ENCODE measurements around the gene UGT1A3.

UGT1A3 gene

DNA sequence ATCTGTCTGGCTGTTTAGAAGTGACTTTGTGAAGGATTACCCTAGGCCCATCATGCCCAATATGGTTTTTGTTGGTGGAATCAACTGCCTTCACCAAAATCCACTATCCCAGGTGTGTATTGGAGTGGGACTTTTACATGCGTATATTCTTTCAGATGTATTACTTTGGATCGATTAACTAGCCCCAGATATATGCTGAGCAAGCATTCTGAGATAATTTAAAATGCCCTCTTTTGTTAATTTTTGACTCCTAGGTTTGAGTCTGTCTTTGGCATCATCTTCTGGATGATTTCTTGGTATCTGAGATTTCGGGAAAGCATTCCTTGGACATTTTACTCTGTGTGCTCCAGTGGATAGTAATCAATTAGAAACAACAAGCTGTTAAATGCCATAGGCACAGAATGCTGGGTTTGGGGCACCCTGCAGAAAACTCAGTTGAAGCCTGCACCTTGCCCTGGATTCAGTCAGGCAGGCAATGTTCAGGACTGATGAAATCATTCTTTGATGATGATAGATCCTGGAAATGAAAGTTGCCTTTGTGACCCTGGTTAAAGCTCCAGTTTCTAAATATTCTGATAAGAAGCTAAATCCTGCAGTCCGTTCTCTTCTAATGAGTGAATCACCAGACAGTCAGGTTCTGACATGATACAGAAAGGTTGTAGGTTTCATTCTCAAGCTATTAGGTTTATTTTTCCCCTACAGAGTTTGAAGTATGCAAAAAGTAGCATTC lies 32.4 kb downstream of the UGT1A3 start:
- no peak for DNase-seq

DNA sequence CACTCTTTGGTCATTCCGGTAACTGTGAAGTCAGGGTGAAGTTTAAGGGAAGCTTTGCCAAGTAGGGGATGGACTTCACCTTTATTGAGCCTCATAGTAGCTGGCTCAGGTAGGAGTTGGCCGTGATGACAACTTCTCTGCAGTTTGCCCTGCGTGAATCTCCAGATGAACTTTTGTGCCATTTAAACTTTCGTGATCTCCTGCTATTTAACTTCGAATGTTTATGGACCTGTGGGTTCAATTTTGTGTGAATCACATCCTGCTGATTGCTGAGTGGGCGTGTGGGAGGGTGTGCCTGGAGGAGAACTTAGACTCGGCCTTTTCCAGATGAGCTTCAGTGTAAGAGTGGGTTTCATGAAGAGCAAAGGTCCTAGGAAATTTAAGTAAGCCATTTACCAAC lies 35.4 kb downstream of the UGT1A3 start:
- no peak for DNase-seq

DNA sequence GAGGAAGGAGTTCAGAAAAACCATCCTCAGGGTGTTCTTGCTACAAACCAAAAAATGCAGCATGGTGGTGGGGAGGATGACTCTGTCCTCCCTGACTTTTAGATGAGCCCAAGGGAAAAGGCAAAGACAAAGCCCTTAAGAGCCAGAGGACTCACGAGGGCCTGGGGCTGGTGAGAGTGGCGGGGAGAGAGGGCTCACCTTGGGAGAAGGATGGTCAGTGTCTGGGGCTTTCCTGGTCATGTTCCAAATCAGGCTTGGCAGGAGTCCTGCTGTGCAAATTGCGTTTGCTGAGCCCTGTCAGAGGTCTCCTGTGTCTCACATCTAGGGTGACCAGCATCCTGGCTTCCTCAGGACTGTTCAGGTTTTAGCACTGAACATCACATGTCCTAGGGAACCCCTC lies 35.9 kb downstream of the UGT1A3 start:
- no peak for DNase-seq

DNA sequence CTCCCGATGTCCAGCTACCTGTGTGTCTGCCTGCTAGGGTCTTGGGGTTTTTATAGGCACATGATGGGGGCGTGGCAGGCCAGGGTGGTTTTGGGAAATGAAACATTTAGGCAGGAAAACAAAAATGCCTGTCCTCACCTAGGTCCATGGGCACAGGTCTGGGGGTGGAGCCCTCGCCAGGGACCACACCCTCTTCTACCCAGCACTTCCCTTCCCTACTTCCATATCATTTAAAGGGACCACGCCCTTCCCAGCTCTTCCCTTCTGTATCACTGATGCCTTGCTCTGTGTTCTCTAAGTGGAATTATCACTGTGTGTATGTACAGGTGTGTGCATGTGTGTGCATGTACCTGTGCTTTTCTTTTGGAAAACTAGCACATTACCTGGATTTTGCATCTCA lies 37.6 kb downstream of the UGT1A3 start:
- no peak for DNase-seq

DNA sequence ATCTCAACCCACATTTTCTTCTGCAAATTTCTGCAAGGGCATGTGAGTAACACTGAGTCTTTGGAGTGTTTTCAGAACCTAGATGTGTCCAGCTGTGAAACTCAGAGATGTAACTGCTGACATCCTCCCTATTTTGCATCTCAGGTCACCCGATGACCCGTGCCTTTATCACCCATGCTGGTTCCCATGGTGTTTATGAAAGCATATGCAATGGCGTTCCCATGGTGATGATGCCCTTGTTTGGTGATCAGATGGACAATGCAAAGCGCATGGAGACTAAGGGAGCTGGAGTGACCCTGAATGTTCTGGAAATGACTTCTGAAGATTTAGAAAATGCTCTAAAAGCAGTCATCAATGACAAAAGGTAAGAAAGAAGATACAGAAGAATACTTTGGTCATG lies 39.2 kb downstream of the UGT1A3 start:
- DNase-seq, result no peak

DNA sequence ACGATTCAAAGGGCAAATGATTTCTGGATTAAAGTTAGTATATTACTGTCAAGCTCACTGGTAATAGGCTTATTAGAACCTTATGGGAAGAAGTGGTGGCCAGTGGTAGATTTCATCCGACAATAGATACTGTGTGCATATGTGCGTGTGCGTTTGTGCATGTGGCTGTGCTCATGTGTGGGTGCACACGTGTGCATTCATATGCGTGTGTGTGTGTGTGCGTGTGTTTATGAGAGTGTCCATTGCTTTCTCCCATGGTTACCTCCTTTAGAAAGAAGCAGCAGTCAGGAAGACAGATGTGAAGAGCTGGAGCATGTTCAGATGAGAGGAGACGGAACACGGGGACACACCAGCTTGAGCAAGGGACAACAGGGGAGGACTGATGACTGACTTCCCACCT lies 40.4 kb downstream of the UGT1A3 start:
- DNase-seq, result no peak

DNA sequence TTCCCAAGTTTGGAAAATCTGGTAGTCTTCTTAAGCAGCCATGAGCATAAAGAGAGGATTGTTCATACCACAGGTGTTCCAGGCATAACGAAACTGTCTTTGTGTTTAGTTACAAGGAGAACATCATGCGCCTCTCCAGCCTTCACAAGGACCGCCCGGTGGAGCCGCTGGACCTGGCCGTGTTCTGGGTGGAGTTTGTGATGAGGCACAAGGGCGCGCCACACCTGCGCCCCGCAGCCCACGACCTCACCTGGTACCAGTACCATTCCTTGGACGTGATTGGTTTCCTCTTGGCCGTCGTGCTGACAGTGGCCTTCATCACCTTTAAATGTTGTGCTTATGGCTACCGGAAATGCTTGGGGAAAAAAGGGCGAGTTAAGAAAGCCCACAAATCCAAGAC lies 43.3 kb downstream of the UGT1A3 start:
- no peak for DNase-seq

DNA sequence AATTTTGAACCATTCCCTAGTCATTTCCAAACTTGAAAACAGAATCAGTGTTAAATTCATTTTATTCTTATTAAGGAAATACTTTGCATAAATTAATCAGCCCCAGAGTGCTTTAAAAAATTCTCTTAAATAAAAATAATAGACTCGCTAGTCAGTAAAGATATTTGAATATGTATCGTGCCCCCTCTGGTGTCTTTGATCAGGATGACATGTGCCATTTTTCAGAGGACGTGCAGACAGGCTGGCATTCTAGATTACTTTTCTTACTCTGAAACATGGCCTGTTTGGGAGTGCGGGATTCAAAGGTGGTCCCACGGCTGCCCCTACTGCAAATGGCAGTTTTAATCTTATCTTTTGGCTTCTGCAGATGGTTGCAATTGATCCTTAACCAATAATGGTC lies 43.7 kb downstream of the UGT1A3 start:
- DNase-seq, result no peak

DNA sequence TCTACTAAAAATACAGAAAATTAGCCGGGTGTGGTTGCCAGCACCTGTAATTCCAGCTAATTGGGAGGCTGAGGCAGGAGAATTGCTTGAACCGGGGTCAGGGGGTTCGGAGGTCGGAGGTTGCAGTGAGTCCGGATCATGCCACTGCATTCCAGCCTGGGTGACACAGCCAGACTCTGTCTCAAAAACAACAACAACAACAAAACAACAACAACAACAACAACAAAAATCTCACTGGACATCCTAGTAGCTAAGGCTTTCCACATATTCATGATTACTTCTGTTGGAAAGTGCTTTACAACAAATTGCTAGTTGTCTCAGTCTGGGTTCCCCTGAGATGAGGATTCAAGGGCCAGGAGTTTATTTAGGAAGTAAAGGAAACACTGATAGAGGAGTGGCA lies 45.0 kb downstream of the UGT1A3 start:
- DNase-seq, result no peak

DNA sequence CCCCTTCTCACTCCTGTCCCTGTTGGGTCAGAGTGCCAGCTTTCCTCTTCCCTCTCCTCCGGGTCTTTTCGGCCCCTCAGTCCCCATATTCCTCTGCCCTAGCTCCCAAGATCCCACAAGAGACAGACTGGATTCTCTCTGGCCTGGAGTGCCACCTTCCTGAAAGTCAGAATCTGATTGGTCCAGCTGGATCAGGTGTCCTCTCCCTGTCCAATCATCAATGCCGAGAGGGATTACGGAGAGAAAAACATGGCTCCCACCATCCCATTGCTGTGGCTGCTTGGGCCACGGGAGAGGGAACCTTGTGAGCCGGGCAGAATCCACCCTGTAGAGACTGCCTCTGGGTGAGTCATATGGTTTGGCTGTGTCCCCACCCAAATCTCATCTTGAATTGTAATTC lies 46.6 kb downstream of the UGT1A3 start:
- no peak for DNase-seq

DNA sequence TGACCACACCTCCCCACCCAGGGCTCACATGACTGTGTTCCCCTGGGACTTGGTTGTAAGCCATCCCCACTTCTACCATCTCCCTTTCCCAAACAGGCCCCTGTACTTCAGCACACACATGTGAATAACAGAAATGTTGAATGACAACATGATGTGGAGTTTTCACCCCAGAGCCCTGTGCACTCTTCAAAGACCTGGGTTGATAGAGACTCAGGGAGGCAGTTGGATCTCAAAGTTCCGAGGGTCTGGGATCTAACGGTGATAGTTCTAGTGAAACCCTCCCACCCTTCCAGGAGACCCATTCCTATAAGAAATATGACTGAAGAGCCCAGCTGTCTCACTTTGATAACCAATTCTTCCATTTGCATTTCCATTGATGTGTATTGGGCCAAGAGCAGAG lies 49.2 kb downstream of the UGT1A3 start, which contains the start of gene MROH2A:
TSS of gene MROH2A (plus strand) at position 301 of the 400 bp plus-strand sequence. CDS start 1,029 bp downstream, outside the sequence.
- DNase-seq, result no peak

DNA sequence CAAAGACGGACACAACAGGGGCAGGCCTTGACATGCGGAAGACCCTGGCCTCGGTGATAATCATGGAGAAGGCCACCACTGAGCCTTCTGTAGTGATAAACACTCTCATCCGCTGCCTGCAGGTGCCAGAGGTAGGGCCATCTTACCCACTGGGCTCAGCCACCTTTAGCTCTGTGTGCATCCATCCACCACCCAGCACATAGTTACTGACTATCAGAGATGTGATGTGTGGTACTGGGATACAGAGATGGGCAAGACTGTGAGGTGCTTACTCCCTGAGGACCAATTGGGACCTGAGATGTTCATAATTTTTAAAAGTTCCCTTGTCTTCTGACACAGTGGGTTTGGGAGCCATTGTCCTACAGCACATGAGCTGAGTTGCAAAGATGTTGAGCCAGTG lies 50.9 kb downstream of the UGT1A3 start:
- DNase-seq, result no peak

DNA sequence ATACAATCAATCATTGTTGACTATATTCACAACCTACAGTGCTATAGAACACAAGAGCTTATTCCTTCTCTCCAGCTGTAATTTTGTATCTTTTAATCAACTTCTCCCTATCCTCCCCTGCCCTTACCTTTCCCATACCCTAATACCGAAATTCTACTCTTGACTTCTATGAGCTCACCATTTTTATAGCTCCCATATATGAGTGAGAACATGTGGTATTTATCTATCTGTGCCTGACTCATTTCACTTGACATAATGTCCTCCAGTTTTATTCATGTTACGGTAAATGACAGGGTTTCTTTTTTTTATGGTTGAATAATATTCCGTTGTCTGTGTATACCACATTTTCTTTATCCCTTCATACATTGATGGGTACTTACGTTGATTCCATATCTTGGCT lies 51.9 kb downstream of the UGT1A3 start:
- DNase-seq, result no peak

DNA sequence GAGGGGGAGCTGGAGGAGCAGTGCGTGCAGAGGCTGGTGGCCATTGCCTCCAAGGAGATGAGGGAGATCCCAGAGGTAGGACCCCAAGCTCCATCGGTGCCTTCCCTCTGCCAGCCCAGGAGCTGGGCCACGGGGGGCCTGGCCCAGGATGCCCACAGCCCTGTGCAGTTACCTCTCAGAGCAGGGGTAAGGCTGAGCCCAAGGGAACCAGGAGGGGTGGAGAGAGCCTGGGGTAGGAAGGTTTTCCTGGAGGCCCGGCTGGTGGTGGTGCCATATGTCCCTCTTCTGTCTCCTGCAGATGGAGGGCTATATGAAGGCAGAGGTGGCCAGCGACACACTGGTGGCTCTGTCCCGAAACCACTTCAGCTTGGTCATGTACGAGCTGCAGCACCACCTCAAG lies 60.7 kb downstream of the UGT1A3 start:
- DNase-seq, result no peak

DNA sequence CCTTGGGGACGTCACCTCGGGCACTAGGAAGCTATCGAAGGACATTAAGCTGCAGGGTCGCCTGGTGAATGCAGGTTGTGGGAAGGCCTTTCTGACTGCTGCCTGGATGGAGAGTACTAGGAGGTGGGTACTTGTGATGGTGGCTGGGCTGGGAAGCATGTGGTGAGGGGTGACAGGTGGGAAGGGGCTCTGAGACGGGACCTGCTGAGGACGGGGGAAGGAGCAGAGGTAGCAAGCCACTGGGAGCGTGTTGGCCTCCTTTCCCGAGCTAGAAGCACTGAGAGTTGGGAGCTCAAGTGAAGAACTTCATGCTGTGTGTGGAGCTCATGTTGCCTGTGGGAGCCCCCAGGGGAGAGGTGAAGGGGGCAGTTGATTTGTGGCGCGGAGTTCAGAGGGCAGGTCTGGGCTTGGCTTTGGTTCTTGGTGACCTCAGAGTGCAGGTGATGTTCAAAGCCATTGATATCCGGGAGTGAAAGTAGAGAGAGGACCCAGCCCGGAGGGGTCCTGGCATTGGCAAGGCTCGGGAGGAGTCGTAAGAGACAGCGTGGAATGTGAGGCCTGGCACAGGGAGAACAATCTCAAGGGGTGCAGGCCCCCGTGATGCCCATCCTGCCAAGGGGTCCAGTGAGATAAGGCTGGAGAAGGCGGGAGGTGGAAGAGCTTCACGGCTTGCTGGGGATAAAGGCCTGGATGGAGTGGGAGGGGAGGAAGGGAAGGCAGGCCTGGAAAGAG lies 62.5 kb downstream of the UGT1A3 start:
- no peak for DNase-seq

DNA sequence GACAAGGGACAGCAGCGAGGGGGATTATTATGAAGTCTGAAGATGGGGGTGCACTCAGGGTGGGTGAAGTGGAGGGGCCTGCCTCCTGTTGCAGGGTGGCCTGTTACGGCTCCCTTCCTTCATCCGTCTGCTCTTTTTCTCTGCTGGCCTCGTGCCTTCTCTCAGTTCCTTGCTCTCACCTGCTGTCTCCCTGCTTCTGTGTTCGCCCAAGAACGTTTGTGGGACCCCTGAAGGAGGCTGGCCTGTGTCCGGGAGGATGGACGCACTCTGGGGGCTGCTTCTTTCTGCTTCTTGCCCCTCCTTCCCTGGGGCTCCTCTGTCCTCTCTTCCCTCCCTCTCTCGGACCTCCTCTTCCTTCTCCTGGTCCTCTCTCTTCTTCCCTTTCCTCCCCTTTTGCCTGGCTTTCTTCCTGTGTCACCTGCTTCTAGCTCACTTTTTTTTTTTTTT lies 63.1 kb downstream of the UGT1A3 start:
- no peak for DNase-seq

DNA sequence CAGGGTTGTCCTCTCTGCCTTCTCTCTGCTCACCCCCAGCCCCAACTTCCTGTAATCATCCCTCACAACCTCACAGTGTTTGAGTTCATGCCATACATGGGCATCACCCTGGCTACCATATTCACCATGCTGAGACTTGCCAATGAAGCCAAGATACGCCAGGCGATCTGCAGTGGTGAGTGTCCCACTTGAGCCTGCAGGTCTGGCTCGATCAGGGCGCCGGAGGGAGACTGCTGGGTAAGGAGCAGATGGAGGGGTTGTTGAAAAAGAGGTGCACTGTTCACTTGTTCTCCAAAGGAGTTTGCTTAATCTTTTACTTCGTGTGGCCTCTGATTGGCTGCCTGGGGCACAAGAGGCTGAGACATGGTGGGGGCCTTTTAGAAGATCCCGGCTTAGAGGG lies 63.9 kb downstream of the UGT1A3 start:
- DNase-seq, result no peak

DNA sequence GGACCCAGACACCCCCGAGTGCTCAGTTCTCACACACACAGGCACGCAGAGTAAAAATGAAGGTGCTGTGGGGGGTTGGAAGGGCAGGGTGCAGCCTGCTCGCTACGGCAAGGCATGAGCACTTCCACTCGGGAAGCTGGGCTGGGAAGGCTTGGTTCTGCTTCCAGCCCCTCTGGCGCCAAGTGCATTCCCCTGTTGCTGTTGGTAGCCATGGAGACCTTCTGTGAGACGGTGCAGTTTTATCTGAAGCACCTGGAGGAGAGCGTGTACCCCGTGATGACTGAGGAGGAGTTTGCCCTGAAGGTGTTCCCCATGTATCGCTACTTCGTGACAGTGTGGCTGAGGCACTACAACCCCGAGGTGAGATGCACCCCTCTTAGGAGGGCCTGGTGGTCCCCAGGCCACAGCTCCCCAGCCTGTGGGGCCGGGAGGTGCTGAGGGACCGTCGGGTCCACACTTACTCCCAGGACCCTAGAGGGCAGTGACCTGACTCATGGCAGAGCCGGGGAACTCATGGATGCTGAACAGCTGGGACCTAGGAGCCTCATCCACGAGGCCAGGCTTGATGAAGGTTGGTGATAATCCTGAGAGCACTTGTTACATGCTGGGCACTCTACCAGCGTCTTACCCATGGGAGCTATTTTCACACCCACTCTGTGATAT lies 64.8 kb downstream of the UGT1A3 start:
- DNase-seq, result no peak

DNA sequence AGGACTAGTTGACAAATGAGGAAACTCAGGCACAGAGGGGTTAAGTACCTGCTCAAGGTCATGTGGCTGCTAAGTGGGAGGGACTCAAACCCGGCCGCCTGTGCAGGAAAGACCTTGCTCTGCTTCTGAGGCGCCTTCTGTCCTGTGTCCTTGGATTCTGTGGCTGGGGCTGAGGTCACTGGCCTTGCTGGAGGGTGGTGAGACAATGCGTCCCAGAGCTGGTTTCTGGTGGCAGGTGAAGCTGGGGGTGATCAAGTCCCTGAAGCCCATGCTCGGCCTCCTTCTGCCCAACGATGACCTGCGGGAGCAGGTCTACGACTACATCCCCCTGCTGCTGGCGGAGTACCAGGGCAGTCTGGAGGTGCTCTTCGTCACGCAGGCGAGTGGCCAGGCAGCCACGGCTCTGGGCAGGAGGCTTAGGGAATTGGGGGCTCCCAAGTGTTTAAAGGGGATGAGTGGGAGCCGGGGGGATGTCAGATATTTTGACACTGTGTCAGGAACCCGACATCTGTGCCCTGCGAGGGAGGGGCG lies 65.4 kb downstream of the UGT1A3 start:
- DNase-seq, result no peak

DNA sequence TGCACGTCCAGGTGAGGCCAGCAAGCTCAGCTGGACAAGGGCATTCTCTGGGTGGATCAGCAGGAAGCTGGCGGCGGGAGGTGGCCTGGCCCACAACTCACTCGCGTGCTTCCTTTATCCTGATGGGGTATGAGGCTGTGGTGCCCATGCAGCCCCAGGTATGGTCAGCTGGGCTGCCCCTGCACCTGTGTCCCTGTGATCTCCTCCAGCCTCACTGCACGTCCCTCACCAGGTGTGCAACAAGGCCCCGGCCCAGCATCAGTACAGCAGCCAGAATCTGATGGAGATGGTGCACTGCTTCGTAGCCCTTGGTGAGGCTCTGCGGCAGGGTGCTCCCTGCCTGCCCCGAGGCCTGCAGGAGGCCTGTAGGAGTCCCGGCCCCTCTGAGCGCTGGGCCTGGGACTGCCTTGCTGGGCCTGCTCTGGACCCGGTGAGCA lies 66.9 kb downstream of the UGT1A3 start:
- no peak for DNase-seq

DNA sequence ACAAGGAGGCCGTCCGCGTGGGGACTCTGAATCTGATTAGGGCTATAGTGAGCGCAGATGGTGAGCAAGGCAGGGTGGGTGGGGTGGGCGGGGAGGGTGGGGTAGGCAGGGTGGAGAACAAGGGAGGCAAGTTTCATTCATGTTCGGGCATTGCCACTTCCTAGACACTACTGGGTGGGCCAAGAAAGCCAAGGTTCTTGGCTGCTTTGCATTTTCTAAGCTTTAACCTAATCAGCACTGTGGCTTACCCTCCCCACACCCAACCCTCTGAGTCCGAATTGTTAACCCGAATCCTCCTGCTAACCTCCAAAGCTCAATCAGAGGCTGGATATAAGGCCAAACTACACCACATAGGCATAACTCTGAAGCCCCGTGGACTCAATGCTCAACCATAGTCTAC lies 67.4 kb downstream of the UGT1A3 start:
- DNase-seq, result no peak

DNA sequence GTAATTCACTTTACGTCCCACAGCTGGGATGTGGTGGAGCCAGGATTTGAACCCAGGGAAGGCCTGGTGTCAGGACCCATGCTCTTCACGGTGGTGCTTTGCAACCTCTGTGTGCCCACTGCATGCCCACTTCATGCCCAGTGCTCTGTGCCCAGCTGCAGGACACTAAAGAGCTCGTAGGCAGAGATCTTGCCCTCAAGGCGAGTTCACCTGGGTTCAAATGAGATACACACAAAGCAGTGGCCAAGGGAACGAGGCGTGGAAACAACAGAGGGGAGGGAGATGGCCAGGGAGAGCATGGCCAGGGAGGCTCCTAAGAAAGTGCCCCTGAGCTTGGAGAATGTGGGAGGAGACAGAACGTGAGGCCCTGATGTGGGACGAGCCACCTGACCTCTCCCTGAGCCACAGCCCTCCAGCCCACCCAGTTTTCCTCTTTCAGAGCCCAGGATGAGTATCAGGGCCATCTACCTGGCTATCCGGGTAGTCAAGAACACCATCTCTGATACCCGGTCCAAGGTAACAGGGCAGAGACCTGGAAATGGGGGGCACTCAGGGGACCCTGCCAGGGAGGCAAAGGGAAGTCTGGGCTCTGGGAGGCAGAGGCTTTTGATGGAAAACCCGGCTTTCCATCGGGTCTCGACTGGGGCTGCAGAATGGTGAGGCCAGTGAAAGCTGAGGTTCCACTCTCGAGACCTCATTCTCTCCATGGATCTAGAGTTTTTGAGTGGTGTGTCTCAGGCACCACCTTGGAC lies 69.7 kb downstream of the UGT1A3 start:
- no peak for DNase-seq

DNA sequence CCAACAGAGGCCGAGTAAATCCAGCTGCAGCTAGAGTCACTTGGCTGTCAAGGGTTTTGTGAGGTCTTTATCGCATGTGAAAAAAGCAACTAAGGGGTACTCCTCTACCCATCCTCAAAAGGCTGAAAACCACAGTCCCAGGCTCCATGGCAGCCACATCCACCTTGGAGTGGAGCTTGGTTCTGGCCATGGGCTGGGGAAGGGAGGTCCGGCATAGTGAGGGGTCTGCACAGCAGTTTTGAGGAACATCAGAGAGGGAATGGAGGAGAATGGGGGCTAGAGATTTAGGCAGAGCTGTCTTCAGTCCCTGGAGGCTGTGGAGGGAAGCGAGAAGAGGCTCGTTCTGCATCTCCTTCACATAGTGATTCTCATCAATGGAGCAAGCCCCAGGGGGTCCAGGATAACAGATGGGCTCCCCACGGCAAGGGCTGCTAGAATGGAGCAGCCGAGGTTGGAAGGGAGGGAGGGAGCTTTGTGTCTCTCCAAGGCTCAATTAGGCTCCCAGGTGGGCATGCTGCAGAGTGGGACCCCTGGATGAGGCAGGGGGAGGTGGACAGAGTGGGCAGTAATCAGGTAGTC lies 70.3 kb downstream of the UGT1A3 start:
- DNase-seq, result no peak

Data from stimulated activated CD4-positive, alpha-beta T cell treated with anti-CD3 and anti-CD28 coated beads, Interleukin-12 subunit alpha, Interleukin-12 subunit beta, amount 100 ng/mL, for 4 hours (primary cell).